ENCODE data around the gene MRAS.

DNA sequence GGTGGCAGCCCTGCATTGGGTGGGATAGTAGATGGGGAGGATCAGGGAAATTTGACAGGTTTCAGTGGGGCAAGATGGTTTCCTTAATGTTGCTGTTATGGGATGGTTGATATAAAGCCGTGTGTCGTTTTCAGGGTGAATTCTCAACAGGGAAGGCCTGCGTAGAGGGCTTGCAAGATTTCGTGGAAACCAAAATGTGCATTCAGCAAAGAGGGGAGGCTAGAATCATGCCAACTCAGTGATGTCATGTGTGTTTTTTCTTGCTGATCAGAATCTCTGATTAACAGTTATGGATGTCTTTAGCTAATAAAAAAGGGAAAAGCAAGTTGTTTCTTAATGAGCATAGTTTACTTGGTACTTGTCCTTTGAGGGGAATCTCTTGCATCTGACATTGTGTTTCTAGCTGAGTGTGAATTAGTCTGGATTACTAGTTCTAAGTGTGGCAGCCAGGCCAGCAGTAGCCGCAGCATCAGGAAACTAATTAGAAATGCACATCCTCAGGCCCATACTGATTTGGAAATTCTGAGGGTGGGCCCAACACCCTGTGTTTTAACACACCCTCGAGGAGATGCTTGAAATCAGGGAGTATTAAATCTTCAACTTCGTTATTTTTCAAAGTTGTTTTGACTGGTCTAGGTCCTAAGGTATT, 24.8 kb downstream of the MRAS start:
- TF ChIP-seq, protein P1, sequence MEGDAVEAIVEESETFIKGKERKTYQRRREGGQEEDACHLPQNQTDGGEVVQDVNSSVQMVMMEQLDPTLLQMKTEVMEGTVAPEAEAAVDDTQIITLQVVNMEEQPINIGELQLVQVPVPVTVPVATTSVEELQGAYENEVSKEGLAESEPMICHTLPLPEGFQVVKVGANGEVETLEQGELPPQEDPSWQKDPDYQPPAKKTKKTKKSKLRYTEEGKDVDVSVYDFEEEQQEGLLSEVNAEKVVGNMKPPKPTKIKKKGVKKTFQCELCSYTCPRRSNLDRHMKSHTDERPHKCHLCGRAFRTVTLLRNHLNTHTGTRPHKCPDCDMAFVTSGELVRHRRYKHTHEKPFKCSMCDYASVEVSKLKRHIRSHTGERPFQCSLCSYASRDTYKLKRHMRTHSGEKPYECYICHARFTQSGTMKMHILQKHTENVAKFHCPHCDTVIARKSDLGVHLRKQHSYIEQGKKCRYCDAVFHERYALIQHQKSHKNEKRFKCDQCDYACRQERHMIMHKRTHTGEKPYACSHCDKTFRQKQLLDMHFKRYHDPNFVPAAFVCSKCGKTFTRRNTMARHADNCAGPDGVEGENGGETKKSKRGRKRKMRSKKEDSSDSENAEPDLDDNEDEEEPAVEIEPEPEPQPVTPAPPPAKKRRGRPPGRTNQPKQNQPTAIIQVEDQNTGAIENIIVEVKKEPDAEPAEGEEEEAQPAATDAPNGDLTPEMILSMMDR (IDR thresholded peaks at IDR 0.05), result no peak
- TF ChIP-seq POLR2A (IDR thresholded peaks at IDR 0.05), result no peak
